HEK293T (cell line): ENCODE measurements around the gene FCMR.

Experiments
- BHLHE40 ChIP-seq: fragments of 450-650 bp; IDR thresholded peaks from 2 replicates; pipeline ENCODE4 v1.6.1; 2016; ENCODE audit warnings: mild to moderate bottlenecking, moderate library complexity, borderline replicate concordance
- ELF4 ChIP-seq: fragments of 450-650 bp; IDR thresholded peaks from 2 replicates; pipeline ENCODE4 v1.6.1; 2017; ENCODE audit warnings: antibody characterized with exemption
- FOXA1 ChIP-seq: fragments of 450-650 bp; IDR thresholded peaks from 2 replicates; pipeline ENCODE4 v1.6.1; 2016; ENCODE audit warnings: mild to moderate bottlenecking
- FOXK2 ChIP-seq: fragments of 450-650 bp; IDR thresholded peaks from 2 replicates; pipeline ENCODE4 v1.6.1; 2016; ENCODE audit warnings: mild to moderate bottlenecking
- FOXM1 ChIP-seq: fragments of 450-650 bp; IDR thresholded peaks from 2 replicates; pipeline ENCODE4 v1.6.1; 2017; ENCODE audit warnings: mild to moderate bottlenecking, borderline replicate concordance
- L3MBTL2 ChIP-seq: fragments of 450-650 bp; conservative IDR thresholded peaks from 2 replicates; pipeline ENCODE4 v1.6.1; 2016; ENCODE audit warnings: mild to moderate bottlenecking
- LEF1 ChIP-seq: fragments of 450-650 bp; IDR thresholded peaks from 2 replicates; pipeline ENCODE4 v1.6.1; 2017; ENCODE audit warnings: mild to moderate bottlenecking, borderline replicate concordance
- PKNOX1 ChIP-seq: fragments of 450-650 bp; IDR thresholded peaks from 2 replicates; pipeline ENCODE4 v1.6.1; 2016
- SP1 ChIP-seq: fragments of 450-650 bp; IDR thresholded peaks from 2 replicates; pipeline ENCODE4 v1.6.1; 2017
- TARDBP ChIP-seq: fragments of 450-650 bp; IDR thresholded peaks from 2 replicates; pipeline ENCODE4 v1.6.1; 2016

GRCh38 chr1:206856674-206857464 lies 64.9 kb downstream of the FCMR start:
- TF ChIP-seq TARDBP (no peak), FOXK2 (no peak), SP1 (no peak), BHLHE40 (no peak), PKNOX1 (no peak), FOXM1 (no peak), FOXA1 (no peak), L3MBTL2 (no peak), ELF4 (no peak), LEF1 (no peak)
